ENCODE measurements around the gene DR1. TPM values are rescaled to one million over a fixed set of nuclear protein-coding genes. Genes with fewer than 3 reads are reported as not detected.

The DR1 gene
- total RNA-seq, 4 donors from 2014 or later, result 12.3 to 47.5 (median 32.9) TPM

DNA sequence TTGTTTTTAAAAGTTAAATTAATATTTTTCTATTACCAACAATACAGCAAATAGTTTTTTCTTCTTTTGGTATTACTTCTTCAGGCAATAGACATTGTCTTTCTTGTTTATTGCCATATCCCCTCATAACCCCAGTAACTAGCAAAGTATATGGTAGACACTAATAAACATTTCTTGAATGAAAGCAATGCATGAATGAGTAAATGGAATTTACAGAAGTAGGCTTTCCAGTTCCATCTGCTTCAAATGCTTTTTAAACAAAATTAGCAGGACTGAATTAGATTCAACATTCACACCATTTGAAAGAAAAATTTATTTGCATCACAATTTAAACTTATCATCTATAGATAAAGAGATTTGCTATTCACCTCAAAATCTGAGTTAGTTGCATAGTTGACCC lies 5.6 kb upstream of the DR1 start:
- no peak overlapping the region for H3K27ac ChIP-seq
- peaks cover 0 to 15% (median 0%) of the 10 kb centered on the region in 4 donors for H3K4me1 ChIP-seq
- intact Hi-C loops (cut with DNase I; ENCODE audit: low total_unique reads), result no loop called here
- no peaks in the 10 kb centered on the region for H3K9me3 ChIP-seq
- H3K27me3 ChIP-seq, result no peaks in the 10 kb centered on the region
- in situ Hi-C loops (cut with MboI; ENCODE audit: low pct_ligation_motif_present in 1 of 4, low pct_unique_long_range_greater_than_20kb in 1 of 4, low sequenced_read_pairs in 3 of 4), result no loop called here
- no peaks in the 10 kb centered on the region for H3K36me3 ChIP-seq
- TF ChIP-seq POLR2A (IDR thresholded peaks at IDR 0.05), result no peak
- TF ChIP-seq POLR2AphosphoS5 (IDR thresholded peaks at IDR 0.05), result no peak
- TF ChIP-seq, protein P1, sequence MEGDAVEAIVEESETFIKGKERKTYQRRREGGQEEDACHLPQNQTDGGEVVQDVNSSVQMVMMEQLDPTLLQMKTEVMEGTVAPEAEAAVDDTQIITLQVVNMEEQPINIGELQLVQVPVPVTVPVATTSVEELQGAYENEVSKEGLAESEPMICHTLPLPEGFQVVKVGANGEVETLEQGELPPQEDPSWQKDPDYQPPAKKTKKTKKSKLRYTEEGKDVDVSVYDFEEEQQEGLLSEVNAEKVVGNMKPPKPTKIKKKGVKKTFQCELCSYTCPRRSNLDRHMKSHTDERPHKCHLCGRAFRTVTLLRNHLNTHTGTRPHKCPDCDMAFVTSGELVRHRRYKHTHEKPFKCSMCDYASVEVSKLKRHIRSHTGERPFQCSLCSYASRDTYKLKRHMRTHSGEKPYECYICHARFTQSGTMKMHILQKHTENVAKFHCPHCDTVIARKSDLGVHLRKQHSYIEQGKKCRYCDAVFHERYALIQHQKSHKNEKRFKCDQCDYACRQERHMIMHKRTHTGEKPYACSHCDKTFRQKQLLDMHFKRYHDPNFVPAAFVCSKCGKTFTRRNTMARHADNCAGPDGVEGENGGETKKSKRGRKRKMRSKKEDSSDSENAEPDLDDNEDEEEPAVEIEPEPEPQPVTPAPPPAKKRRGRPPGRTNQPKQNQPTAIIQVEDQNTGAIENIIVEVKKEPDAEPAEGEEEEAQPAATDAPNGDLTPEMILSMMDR (IDR thresholded peaks at IDR 0.05), result no peak
- no peak for TF ChIP-seq EP300 (IDR thresholded peaks at IDR 0.05; ENCODE audit: low read depth)
- no peak overlapping the region for H3K4me3 ChIP-seq
- DNase-seq, result no peak

DNA sequence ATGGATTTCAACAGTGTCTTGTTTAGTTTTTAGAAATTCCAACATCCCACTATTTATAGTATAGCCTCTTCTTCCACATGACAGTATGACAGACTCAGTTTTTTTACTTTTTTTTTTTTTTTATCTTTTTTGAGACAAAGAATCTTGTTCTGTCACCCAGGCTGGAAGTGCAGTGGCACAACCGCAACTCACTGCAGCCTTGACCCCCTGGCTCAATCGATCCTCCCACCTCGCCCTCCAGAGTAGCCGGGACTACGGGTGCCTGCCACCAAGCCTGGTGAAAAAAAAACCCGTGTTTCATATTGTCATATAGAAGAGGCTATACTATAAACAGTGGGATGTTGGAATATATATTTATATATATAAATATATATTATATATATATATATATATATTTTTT lies 1.2 kb upstream of the DR1 start:
- Histone ChIP-seq H3K36me3 (no peaks in the 10 kb centered on the region), H3K9me3 (no peaks in the 10 kb centered on the region), H3K27ac (no peak overlapping the region), H3K4me3 (no peak overlapping the region), H3K4me1 (peaks cover 0 to 36% (median 12%) of the 10 kb centered on the region in 4 donors), H3K27me3 (no peaks in the 10 kb centered on the region)
- TF ChIP-seq POLR2A (IDR thresholded peaks at IDR 0.05) (no peak), POLR2AphosphoS5 (IDR thresholded peaks at IDR 0.05) (no peak), EP300 (IDR thresholded peaks at IDR 0.05; ENCODE audit: low read depth) (no peak)
- TF ChIP-seq, protein P1 (IDR thresholded peaks at IDR 0.05), result no peak
- no peak for DNase-seq
- intact Hi-C loops (cut with DNase I; ENCODE audit: low total_unique reads), result no loop called here
- 87% methylated on average over 6 of the region's 6 CpGs for WGBS, 2 donors (ENCODE audit: low coverage in 1 of 2)
- in situ Hi-C loops (cut with MboI; ENCODE audit: low pct_ligation_motif_present in 1 of 4, low pct_unique_long_range_greater_than_20kb in 1 of 4, low sequenced_read_pairs in 3 of 4), result no loop called here

DNA sequence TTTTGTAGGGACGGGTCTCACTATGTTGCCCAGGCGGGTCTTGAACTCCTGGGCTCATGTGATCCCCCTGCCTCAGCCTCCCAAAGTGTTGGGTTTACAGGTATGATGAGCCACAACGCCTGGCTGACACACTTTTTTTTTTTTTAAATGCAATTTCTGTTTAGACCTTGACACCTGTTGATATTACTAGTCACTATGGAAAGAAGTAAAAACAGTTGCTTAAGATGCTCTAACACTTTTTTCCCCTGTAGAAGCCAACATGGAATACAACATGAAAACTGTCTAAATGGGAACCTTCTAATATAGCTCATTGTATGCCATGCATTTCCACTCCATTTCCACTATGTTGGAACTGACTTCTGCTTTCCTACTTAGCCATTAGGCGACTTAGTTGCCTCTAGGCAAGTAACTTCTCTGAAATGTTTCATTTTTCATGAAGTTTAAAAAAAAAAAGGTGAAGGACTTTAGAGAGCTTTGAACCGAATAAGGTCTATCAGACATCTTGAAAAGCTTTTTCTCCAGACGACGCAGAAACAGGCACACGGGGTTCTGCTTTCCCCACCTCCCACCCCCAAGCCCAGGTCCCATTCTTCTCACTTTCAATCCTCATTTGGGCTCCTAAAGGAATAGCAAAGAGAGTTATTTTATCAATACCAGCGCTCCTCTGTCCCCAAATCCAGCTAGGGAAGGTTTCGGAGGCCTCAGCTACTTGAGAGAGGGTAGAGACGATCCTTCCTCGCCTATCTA lies 648 bp upstream of the DR1 start:
- H3K4me1 ChIP-seq, result peaks cover 0 to 42% (median 16%) of the 10 kb centered on the region in 4 donors
- in situ Hi-C loops (cut with MboI; ENCODE audit: low pct_ligation_motif_present in 1 of 4, low pct_unique_long_range_greater_than_20kb in 1 of 4, low sequenced_read_pairs in 3 of 4) (no loop called here), intact Hi-C loops (cut with DNase I; ENCODE audit: low total_unique reads) (no loop called here)
- peak overlapping the region; percentile 82 to 96 (median 90) for H3K4me3 ChIP-seq
- no peaks in the 10 kb centered on the region for H3K27me3 ChIP-seq
- H3K27ac ChIP-seq, result peak overlapping the region; percentile 95 to 96 (median 96)
- WGBS, 2 donors (ENCODE audit: low coverage in 1 of 2), result 5 to 14% methylated on average over 6 to 12 of the region's 12 CpGs
- no peaks in the 10 kb centered on the region for H3K9me3 ChIP-seq
- no peak for TF ChIP-seq POLR2AphosphoS5 (IDR thresholded peaks at IDR 0.05)
- TF ChIP-seq POLR2A (IDR thresholded peaks at IDR 0.05), result no peak
- TF ChIP-seq, protein P1 (IDR thresholded peaks at IDR 0.05), result no peak
- TF ChIP-seq EP300 (IDR thresholded peaks at IDR 0.05; ENCODE audit: low read depth), result no peak
- no peak for DNase-seq
- H3K36me3 ChIP-seq, result no peaks in the 10 kb centered on the region

DNA sequence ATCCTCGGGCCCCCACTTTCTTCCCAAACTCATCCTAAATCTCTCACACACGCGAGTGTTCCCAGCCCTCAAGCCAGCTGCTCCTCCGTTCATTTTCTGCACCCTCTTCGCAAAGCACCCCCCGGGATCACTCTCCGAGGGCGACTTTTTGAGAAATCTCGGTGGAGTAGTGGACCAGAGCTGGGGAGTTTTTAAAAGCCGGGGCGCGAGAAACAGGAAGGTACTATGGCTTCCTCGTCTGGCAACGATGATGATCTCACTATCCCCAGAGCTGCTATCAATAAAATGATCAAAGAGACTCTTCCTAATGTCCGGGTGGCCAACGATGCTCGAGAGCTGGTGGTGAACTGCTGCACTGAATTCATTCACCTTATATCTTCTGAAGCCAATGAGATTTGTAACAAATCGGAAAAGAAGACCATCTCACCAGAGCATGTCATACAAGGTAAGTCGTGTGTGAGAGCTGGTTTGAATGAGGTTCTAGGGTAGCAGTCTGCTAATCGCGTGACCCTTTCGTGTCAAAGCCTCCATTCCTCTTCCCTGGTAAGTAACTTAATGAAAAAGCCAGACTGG lies 800 bp downstream of the DR1 start:
- DNase-seq, result peak; percentile 14
- H3K9me3 ChIP-seq, result no peaks in the 10 kb centered on the region
- TF ChIP-seq POLR2A (IDR thresholded peaks at IDR 0.05), result peak; percentile 7
- no peak for TF ChIP-seq POLR2AphosphoS5 (IDR thresholded peaks at IDR 0.05)
- no peak for TF ChIP-seq EP300 (IDR thresholded peaks at IDR 0.05; ENCODE audit: low read depth)
- H3K27ac ChIP-seq, result peak overlapping the region; percentile 95 to 96 (median 96)
- H3K4me3 ChIP-seq, result peak overlapping the region; percentile 82 to 96 (median 90)
- peaks cover 6 to 56% (median 22%) of the 10 kb centered on the region in 4 donors for H3K4me1 ChIP-seq
- H3K27me3 ChIP-seq, result no peaks in the 10 kb centered on the region
- in situ Hi-C loops (cut with MboI; ENCODE audit: low pct_ligation_motif_present in 1 of 4, low pct_unique_long_range_greater_than_20kb in 1 of 4, low sequenced_read_pairs in 3 of 4), result no loop called here
- no peaks in the 10 kb centered on the region for H3K36me3 ChIP-seq
- WGBS, 2 donors (ENCODE audit: low coverage in 1 of 2), result 0% methylated on average over 11 to 22 of the region's 22 CpGs
- intact Hi-C loops (cut with DNase I; ENCODE audit: low total_unique reads), result no loop called here

All from transverse colon (tissue), 4 donors.